ENCODE measurements around the gene PDE6A.

PDE6A gene

DNA sequence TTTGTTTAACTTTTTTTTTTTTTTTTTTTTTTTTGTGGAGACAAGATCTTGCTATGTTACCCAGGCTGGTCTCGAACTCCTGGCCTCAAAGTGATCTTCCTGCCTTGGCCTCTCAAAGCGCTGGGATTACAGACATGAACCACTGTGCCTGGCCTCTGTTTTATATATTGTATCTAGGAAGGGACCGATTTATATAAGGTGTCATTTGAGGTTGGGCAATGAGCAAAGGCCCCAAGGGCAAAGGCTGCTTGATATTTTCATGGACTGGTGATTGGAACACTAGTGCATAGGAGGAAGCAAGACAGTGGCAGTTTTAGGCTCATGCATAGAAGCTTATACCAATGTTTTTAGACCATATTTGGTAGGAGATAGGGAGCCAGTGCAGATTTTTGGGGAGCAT is 19.1 kb upstream of the PDE6A start:
- Histone ChIP-seq H3K27ac (ENCODE audit: insufficient read depth, low read depth, low read length, poor library complexity, severe bottlenecking) (no peak overlapping the region), H3K36me3 (ENCODE audit: control insufficient read depth, insufficient read depth, low read length) (no peaks in the 10 kb centered on the region), H3K4me3 (ENCODE audit: insufficient read depth, low read depth, low read length) (no peak overlapping the region), H3K9me3 (ENCODE audit: control insufficient read depth, low read length) (no peaks in the 10 kb centered on the region), H3K27me3 (ENCODE audit: control insufficient read depth, insufficient read depth, low read length, poor library complexity, severe bottlenecking) (peaks cover 9% of the 10 kb centered on the region), H3K4me1 (ENCODE audit: control insufficient read depth, insufficient read depth, low read length) (peaks cover 9% of the 10 kb centered on the region)
- WGBS, 2 experiments = 93 to 97% methylated on average over 3 of the region's 3 CpGs

- no peaks in the 10 kb centered on the region for H3K9me3 ChIP-seq (ENCODE audit: control insufficient read depth, low read length)
- WGBS, 2 experiments = 94 to 97% methylated on average over 4 to 5 of the region's 5 CpGs
Measured at GRCh38 chr5:149962601-149963300, 18.2 kb upstream of the PDE6A start.

DNA sequence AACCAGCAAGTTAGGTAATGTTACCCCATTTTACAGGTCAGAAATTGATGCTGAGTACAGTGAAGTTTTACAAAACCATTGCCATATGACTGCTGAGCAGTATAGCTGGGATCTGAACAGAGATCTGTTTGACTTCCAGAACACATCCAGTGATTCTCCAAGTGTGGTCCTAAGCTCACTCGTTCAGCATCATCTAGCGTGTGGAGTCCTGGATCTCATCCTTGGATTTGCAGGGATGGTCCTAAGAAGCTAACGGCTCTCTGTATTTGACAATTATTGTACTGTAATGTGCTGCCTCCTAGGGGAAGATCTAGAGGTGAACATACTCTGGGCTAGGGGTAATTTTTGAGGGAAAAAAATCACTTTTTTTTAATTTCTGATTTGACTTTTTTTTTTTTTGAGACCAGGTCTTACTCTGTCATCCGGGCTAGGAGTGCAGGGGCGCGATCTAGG is 17.4 kb upstream of the PDE6A start:
- WGBS, 2 experiments = 77 to 79% methylated on average over 6 of the region's 6 CpGs

More at GRCh38 chr5:149962601-149963300, 18.2 kb upstream of the PDE6A start:
- H3K27me3 ChIP-seq (ENCODE audit: control insufficient read depth, insufficient read depth, low read length, poor library complexity, severe bottlenecking) = peaks cover 9% of the 10 kb centered on the region
- no peak overlapping the region for H3K4me3 ChIP-seq (ENCODE audit: insufficient read depth, low read depth, low read length)
- no peak overlapping the region for H3K27ac ChIP-seq (ENCODE audit: insufficient read depth, low read depth, low read length, poor library complexity, severe bottlenecking)
- no peaks in the 10 kb centered on the region for H3K36me3 ChIP-seq (ENCODE audit: control insufficient read depth, insufficient read depth, low read length)
- peaks cover 9% of the 10 kb centered on the region for H3K4me1 ChIP-seq (ENCODE audit: control insufficient read depth, insufficient read depth, low read length)

GRCh38 chr5:149961186-149961685 is 16.6 kb upstream of the PDE6A start:
- Histone ChIP-seq H3K9me3 (ENCODE audit: control insufficient read depth, low read length) (no peaks in the 10 kb centered on the region), H3K27me3 (ENCODE audit: control insufficient read depth, insufficient read depth, low read length, poor library complexity, severe bottlenecking) (peaks cover 9% of the 10 kb centered on the region), H3K36me3 (ENCODE audit: control insufficient read depth, insufficient read depth, low read length) (no peaks in the 10 kb centered on the region), H3K4me1 (ENCODE audit: control insufficient read depth, insufficient read depth, low read length) (peaks cover 9% of the 10 kb centered on the region), H3K27ac (ENCODE audit: insufficient read depth, low read depth, low read length, poor library complexity, severe bottlenecking) (no peak overlapping the region), H3K4me3 (ENCODE audit: insufficient read depth, low read depth, low read length) (peak overlapping the region; percentile 71)
- 9 to 12% methylated on average over 22 to 23 of the region's 23 CpGs for WGBS, 2 experiments

More for the DNA sequence above, 17.4 kb upstream of the PDE6A start:
- Histone ChIP-seq H3K36me3 (ENCODE audit: control insufficient read depth, insufficient read depth, low read length) (no peaks in the 10 kb centered on the region), H3K27ac (ENCODE audit: insufficient read depth, low read depth, low read length, poor library complexity, severe bottlenecking) (no peak overlapping the region), H3K4me1 (ENCODE audit: control insufficient read depth, insufficient read depth, low read length) (peaks cover 9% of the 10 kb centered on the region), H3K9me3 (ENCODE audit: control insufficient read depth, low read length) (no peaks in the 10 kb centered on the region), H3K27me3 (ENCODE audit: control insufficient read depth, insufficient read depth, low read length, poor library complexity, severe bottlenecking) (peaks cover 9% of the 10 kb centered on the region), H3K4me3 (ENCODE audit: insufficient read depth, low read depth, low read length) (no peak overlapping the region)

DNA sequence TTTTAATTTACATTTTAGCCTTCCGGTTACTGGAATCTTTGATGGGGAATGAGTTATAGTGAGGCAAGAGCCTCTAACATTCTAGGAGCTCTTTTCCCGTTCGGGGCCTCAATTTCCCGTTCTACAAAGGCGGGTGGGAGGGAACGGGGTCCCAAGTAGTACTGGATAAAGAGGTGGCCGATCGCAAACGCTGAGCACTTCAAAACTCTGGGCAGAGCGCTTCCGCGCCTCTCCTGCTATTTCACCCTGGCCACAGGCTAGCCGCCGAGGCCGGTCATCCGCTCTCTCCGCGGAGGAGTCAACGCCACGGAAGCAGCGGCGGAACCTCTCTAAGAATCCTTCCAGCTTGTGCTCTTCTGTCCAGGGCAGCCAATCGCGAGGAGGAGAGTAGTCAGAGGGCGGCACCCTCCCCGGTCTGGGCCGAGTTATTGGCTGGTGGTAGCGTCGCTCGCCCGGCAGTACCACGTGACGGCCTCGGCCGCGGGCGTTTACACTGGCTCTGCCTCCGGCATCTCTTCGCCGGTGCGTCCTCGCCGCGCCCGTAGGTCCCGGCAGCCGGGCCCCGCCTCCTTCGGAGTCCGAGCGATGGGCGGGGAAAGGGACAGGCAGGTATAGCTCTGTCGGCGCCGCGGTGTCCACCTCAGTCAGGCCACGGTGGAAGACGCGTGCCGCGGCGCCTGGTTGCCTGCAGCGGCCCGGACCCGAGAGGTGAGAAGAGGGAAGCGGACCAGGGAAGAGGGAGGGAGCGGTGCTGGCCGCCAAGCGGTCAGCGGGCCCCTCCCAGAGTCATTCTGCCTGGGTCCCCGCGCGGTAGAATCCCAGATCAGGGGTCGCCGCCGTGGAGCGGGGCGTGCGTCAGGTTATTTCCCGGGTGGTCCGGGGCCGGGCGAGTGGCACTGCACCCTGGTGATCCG is 15.9 kb upstream of the PDE6A start, which contains the start of gene SLC26A2:
Gene SLC26A2, plus strand, starts transcription at position 487 of the 914 bp plus-strand sequence. CDS start 16,895 bp downstream, outside the sequence.
- H3K27ac ChIP-seq (ENCODE audit: insufficient read depth, low read depth, low read length, poor library complexity, severe bottlenecking) = peak within 1 kb of the TSS; percentile 84
- H3K9me3 ChIP-seq (ENCODE audit: control insufficient read depth, low read length) = no peaks in the 10 kb centered on the region
- peaks cover 9% of the 10 kb centered on the region for H3K4me1 ChIP-seq (ENCODE audit: control insufficient read depth, insufficient read depth, low read length)
- peak within 1 kb of the TSS; percentile 71 for H3K4me3 ChIP-seq (ENCODE audit: insufficient read depth, low read depth, low read length)
- WGBS, 2 experiments = 0% methylated on average over 84 of the region's 84 CpGs
- H3K36me3 ChIP-seq (ENCODE audit: control insufficient read depth, insufficient read depth, low read length) = no peaks in the 10 kb centered on the region
- peaks cover 9% of the 10 kb centered on the region for H3K27me3 ChIP-seq (ENCODE audit: control insufficient read depth, insufficient read depth, low read length, poor library complexity, severe bottlenecking)

- Histone ChIP-seq H3K27ac (ENCODE audit: insufficient read depth, low read depth, low read length, poor library complexity, severe bottlenecking) (peak overlapping the region; percentile 84), H3K36me3 (ENCODE audit: control insufficient read depth, insufficient read depth, low read length) (no peaks in the 10 kb centered on the region), H3K9me3 (ENCODE audit: control insufficient read depth, low read length) (no peaks in the 10 kb centered on the region), H3K27me3 (ENCODE audit: control insufficient read depth, insufficient read depth, low read length, poor library complexity, severe bottlenecking) (peaks cover 9% of the 10 kb centered on the region), H3K4me1 (ENCODE audit: control insufficient read depth, insufficient read depth, low read length) (peaks cover 9% of the 10 kb centered on the region), H3K4me3 (ENCODE audit: insufficient read depth, low read depth, low read length) (peak overlapping the region; percentile 71)
- 45 to 49% methylated on average over 13 to 14 of the region's 14 CpGs for WGBS, 2 experiments
Measured at GRCh38 chr5:149959406-149960236, 15.0 kb upstream of the PDE6A start.

DNA sequence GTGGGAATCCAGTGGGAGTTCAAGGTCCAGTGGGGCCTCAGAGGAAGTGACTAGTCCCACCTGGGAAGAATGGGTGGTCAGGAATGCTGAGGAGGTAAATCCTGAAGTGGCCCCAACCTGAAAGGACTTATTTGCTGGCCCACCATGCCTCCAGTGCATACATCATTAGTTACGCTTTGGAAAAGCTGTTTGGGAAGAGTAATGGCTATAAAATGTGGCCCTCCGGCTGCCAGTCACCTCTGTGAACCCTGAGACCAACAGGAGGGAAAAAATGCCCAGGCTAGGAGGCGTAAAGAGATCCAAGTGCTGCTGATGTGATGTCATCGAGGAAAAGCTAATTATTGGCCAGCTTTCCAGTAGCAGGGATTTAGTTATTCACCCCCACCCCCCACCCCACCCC is 13.3 kb upstream of the PDE6A start:
- Histone ChIP-seq H3K4me3 (ENCODE audit: insufficient read depth, low read depth, low read length) (no peak overlapping the region), H3K36me3 (ENCODE audit: control insufficient read depth, insufficient read depth, low read length) (no peaks in the 10 kb centered on the region), H3K27ac (ENCODE audit: insufficient read depth, low read depth, low read length, poor library complexity, severe bottlenecking) (no peak overlapping the region), H3K27me3 (ENCODE audit: control insufficient read depth, insufficient read depth, low read length, poor library complexity, severe bottlenecking) (peaks cover 9% of the 10 kb centered on the region), H3K9me3 (ENCODE audit: control insufficient read depth, low read length) (no peaks in the 10 kb centered on the region), H3K4me1 (ENCODE audit: control insufficient read depth, insufficient read depth, low read length) (peaks cover 9% of the 10 kb centered on the region)
- 91% methylated on average over 4 of the region's 4 CpGs for WGBS, 2 experiments

DNA sequence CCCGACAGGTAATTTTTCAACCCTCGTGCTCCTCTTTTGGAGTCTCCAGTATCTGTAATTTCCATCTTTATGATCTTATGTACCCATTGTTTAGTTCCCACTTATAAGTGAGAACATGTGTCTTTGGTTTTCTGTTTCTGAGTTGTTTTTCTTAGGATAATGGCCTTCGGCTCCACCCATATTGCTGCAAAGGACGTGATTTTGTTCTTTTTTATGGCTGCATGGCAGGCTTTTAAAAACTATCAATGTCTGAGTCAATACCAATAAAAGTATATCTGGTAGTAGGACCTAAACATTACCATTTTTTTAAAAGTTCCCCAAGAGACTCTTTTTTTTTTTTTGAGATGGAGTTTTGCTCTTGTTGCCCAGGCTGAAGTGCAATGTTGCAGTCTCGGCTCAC is 12.1 kb upstream of the PDE6A start:
- no peak overlapping the region for H3K27ac ChIP-seq (ENCODE audit: insufficient read depth, low read depth, low read length, poor library complexity, severe bottlenecking)
- 88 to 90% methylated on average over 5 of the region's 5 CpGs for WGBS, 2 experiments
- peaks cover 8% of the 10 kb centered on the region for H3K4me1 ChIP-seq (ENCODE audit: control insufficient read depth, insufficient read depth, low read length)
- H3K36me3 ChIP-seq (ENCODE audit: control insufficient read depth, insufficient read depth, low read length) = no peaks in the 10 kb centered on the region
- H3K27me3 ChIP-seq (ENCODE audit: control insufficient read depth, insufficient read depth, low read length, poor library complexity, severe bottlenecking) = peaks cover 7% of the 10 kb centered on the region
- H3K9me3 ChIP-seq (ENCODE audit: control insufficient read depth, low read length) = no peaks in the 10 kb centered on the region
- H3K4me3 ChIP-seq (ENCODE audit: insufficient read depth, low read depth, low read length) = no peak overlapping the region

GRCh38 chr5:149954798-149955197 is 10.2 kb upstream of the PDE6A start:
- Histone ChIP-seq H3K4me1 (ENCODE audit: control insufficient read depth, insufficient read depth, low read length) (peaks cover under 1% of the 10 kb centered on the region), H3K27ac (ENCODE audit: insufficient read depth, low read depth, low read length, poor library complexity, severe bottlenecking) (no peak overlapping the region), H3K9me3 (ENCODE audit: control insufficient read depth, low read length) (no peaks in the 10 kb centered on the region), H3K4me3 (ENCODE audit: insufficient read depth, low read depth, low read length) (no peak overlapping the region), H3K36me3 (ENCODE audit: control insufficient read depth, insufficient read depth, low read length) (no peaks in the 10 kb centered on the region), H3K27me3 (ENCODE audit: control insufficient read depth, insufficient read depth, low read length, poor library complexity, severe bottlenecking) (no peaks in the 10 kb centered on the region)
- 88 to 89% methylated on average over 6 of the region's 6 CpGs for WGBS, 2 experiments
